ENCODE measurements around the gene PRR35.

DNA sequence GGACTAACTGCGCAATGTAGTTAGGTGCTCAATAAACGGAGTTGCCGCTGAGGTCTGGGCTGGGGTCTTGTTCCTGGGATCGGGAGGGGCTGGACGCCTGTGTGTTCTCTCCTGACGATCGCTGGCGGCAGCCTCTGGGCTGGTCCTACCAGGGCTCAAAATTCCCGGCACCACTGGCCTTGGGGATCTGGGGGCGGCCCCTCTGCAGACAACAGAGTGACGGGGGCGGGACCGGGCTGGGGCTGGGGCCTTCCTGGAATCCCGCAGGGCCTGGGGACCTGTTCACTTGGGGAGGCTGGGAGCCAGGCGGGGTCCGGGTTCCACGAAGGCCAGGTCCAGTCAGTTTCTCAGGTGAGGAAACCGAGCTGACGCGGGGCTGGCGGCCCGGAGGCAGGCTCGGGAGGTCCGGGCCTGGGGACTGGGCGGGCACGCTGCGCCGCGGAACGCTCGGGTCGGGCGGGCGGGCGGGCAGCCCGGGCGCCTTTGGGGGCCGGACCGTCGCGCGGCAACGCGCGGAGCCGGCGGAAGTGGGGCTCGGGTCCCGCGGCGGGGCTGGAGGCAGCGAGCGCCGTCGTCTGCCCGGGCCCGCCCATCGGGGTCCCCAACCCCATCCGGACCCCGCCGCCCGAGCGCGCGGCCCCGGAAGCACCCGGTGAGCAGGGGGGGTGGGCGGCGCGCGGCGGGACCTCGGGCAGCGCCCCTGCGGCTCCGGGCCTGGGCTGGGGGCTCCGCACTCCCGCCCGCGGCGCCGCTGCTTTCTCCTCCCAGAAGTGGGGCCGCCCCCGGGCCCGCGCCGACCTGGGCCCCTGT, 9.5 kb downstream of the PRR35 start, which contains the start of gene PIGQ:
- TF ChIP-seq CTCF (conservative IDR thresholded peaks at IDR 0.05; ENCODE audit: low read depth, low read length), result no peak
- no peak for TF ChIP-seq CEBPB (IDR thresholded peaks at IDR 0.05; ENCODE audit: low read depth, low read length)
- no peak; the same call in 1 of the 2 replicates for TF ChIP-seq POLR2A (IDR thresholded peaks at IDR 0.05; ENCODE audit: low read depth, low read length)
- no peak for TF ChIP-seq RFX5 (IDR thresholded peaks at IDR 0.05; ENCODE audit: low read depth, low read length)
- TF ChIP-seq RCOR1 (IDR thresholded peaks at IDR 0.05; ENCODE audit: insufficient replicate concordance, low read length), result no peak
- no peak for TF ChIP-seq MAZ (IDR thresholded peaks at IDR 0.05; ENCODE audit: borderline replicate concordance, low read depth, low read length)
- TF ChIP-seq CHD1 (IDR thresholded peaks at IDR 0.05; ENCODE audit: low read depth, low read length), result no peak
- TF ChIP-seq, protein P1, sequence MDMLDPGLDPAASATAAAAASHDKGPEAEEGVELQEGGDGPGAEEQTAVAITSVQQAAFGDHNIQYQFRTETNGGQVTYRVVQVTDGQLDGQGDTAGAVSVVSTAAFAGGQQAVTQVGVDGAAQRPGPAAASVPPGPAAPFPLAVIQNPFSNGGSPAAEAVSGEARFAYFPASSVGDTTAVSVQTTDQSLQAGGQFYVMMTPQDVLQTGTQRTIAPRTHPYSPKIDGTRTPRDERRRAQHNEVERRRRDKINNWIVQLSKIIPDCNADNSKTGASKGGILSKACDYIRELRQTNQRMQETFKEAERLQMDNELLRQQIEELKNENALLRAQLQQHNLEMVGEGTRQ (IDR thresholded peaks at IDR 0.05; ENCODE audit: low read depth, low read length), result no peak
- no peak for TF ChIP-seq RAD21 (IDR thresholded peaks at IDR 0.05; ENCODE audit: low read length)
- no peak for TF ChIP-seq MAFK (IDR thresholded peaks at IDR 0.05; ENCODE audit: low read depth, low read length)
- no peak for TF ChIP-seq SMC3 (IDR thresholded peaks at IDR 0.05; ENCODE audit: low read depth, low read length)
